Ecto neural progenitor cell (in vitro differentiated cells): Measurements from ENCODE around the gene PARVB.

Experiments used
- DNase-seq: peaks from one replicate; pipeline ENCODE4 v3.0.0-alpha.2; 2018; ENCODE audit warnings: low spot score

The PARVB gene

DNA sequence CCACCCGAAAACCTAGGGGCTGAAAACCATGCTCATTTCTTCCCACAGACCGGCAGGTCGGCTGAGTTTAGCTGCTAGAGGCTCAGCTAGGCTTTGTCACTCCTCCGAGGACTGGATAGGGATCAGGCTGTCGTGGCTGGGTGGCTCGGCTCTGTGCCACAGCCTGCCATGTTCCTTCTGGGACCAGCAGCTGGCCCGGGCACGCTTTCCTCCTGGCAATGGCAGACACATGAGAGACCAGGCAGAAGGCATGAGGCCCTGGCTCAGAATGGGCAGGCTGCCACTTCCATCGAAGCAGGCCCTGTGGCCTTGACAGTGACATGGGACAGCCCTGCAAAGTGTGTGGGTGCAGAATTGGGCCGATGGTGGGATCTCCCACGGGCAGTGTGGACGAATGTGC is 177.6 kb downstream of the PARVB start:
- DNase-seq = no peak

- DNase-seq = no peak
These were observed 178.2 kb downstream of the PARVB start for GRCh38 chr22:44202261-44202789.

- no peak for DNase-seq
These were observed 179.1 kb downstream of the PARVB start for GRCh38 chr22:44203203-44203602.

- DNase-seq = no peak
These were observed 180.8 kb downstream of the PARVB start for GRCh38 chr22:44204739-44205515.

GRCh38 chr22:44205516-44206329 is 181.6 kb downstream of the PARVB start:
- DNase-seq = no peak

GRCh38 chr22:44206330-44206645 is 182.2 kb downstream of the PARVB start:
- DNase-seq = no peak

DNA sequence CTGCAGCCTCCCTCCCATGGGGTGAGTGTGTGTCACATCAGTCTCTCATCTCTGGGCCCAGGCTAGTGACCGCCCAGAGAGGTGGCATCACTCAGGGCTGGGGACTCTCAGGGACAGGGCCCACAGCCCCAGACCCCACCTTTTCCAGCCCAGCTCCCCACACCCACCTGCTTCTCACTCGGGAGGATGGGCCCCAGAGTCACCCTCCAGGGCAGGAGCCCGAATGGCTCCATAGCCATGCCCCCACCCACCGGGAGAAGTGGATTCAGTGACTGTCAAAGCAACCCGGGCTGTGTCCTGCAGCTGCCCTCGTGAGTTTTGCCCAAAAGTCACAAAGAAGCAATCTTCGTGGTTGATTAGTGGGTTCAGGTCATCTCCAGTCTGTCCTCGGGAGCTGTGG is 182.6 kb downstream of the PARVB start:
- DNase-seq = no peak

DNA sequence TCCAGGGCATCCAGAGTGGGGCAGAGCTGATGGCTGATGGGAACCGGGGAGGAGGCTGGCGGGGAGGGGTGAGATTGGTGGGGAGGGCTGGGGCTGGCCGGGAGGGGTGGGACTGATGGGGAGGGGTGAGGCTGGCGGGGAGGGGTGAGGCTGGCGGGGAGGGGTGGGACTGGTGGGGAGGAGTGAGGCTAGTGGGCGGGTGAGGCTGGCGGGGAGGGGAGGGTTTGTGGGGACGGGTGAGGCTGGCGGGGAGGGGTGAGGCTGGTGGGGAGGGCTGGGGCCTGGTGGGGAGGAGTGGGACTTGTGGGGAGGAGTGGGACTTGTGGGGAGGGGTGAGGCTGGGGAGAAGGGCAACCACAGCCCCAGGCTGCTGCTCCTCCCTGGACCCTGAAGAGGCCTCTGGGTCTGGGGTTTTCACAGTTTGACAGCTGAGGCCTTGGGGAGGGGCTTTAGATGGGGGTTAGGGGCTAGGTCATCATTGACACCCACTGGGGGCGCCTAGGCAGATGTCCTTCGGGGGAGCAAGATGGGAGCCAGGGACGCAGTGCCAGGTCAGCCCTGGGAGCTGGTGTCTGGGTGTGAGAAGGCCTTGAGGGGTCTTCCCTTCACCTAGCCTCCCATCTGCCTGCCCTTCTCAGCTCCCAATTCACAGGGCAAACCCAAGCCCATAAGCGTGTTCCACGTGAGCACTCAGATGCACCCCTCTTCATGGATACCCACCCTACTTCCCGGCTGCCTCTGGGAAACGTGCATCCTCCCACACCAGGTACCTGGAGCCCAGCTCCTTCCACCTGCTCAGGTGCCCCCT is 183.3 kb downstream of the PARVB start:
- DNase-seq = no peak

- DNase-seq = no peak
These were observed 183.8 kb downstream of the PARVB start for GRCh38 chr22:44207981-44208317.

- DNase-seq = no peak
These were observed 185.2 kb downstream of the PARVB start for GRCh38 chr22:44209343-44209742.

- DNase-seq = no peak
These were observed 186.6 kb downstream of the PARVB start for GRCh38 chr22:44210722-44211121.

DNA sequence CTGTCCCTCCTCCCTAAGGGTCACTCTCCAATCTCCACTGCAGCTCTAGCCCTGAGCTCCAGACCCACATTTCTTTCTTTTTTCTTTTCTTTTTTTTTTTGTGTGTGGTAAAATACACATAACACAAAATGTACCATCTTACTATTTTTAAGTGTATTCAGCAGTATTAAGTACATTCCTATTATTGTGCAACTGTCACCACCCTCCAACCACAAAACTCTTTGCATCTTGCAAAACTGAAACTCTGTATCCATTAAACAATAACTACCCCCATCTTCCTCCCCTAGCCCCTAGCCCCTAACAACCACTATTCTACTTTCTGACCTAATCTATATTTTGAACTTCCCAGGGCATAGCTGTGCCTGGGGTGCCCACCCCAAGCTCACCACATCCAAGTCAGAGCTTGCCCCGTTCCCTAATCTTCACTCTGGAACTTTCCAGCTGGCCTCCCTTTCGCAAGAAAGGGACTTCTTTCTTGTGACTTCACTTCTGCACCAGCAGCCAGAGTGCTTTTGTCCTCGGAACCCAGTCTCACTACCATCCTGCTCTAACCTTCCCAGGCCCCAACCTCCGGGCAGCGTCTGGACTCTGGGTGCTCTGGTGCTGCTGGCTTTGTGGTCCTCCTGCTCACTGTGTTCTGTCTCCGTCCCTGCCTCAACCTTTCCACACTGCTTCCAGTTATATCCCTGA is 187.3 kb downstream of the PARVB start:
- DNase-seq = peak; percentile 34

- peak; percentile 34 for DNase-seq
These were observed 188.1 kb downstream of the PARVB start for GRCh38 chr22:44211946-44212930.

- no peak for DNase-seq
These were observed 188.8 kb downstream of the PARVB start for GRCh38 chr22:44212936-44213335.

DNA sequence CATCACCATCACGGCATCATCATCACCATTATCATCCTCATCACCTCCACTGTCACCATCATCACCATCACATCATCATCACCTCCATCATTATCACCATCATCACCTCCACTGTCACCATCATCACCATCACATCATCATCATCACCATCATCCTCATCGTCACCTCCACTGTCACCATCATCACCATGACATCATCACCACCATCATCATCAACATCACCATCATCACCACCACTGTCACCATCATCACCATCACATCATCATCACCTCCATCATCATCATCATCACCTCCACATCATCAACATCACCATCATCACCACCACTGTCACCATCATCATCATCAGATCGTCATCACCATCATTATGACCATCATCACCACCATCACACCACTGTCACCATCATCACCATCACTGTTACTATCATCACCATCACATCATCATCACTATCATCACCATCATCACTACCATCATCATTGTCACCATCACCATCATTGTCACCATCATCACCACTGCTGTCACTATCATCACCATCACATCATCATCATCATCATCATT is 189.5 kb downstream of the PARVB start:
- DNase-seq = peak; percentile 20

GRCh38 chr22:44214187-44214586 is 190.1 kb downstream of the PARVB start:
- no peak for DNase-seq

DNA sequence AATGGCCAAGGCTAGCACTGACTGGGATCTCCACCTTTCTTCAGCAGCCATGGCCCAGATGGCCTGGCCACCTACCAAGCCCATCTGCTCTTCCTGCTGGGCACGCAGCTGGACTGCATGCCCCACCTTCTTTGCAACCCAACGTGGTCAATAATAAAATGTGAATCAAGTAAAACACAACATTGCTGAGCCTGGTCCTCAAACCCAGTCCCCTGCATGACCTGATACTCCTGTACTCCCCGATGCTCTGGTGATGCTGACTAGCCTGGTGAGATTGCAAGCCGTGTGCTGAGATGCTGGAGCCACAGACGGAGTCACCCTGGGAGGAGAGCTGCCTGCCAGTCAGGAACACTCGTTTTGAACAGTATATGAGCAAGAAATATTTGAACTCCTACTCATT is 190.7 kb downstream of the PARVB start:
- DNase-seq = no peak

GRCh38 chr22:44215287-44215686 is 191.2 kb downstream of the PARVB start:
- DNase-seq = no peak

DNA sequence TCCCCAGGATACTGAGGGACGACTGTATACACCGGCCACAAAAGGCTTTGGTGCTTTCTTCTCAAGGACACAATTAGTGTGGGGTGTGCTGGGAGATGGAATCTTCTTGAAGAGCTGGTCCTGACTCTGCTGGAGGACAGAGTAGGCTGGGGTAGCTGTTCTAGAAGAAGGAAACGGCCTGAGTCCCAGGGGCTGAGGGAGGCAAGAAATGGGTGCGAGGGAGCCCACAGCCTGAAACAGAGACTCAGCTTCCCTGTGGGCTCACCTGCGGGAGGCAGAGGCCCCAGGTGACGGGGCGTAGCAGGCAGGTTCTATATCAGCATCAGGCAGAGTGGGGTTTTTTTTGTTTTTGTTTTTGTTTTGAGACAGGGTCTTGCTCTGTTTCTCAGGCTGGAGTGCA is 193.2 kb downstream of the PARVB start:
- DNase-seq = no peak

GRCh38 chr22:44218071-44218470 is 194.0 kb downstream of the PARVB start:
- DNase-seq = no peak
